Trophoblast cell (in vitro differentiated cells and primary cell): ENCODE data around the gene POMP.
A peak's percentile ranks its signal among the peaks of the same experiment; 100 is the strongest.

Experiments used
- DNase-seq, 2 donors: peaks; one replicate each; pipeline ENCODE4 v3.0.0-alpha.2; 2016
- H2AFZ ChIP-seq: 2 replicates; pipeline ENCODE4 v1.6.1; 2013; ENCODE audit warnings: low read length, moderate library complexity, mild to moderate bottlenecking; ENCODE audit not compliant: insufficient read depth, poor library complexity
- H2AK5ac ChIP-seq: 2 replicates; pipeline ENCODE4 v1.6.1; 2013; ENCODE audit warnings: mild to moderate bottlenecking, low read length
- H2BK120ac ChIP-seq: 2 replicates; pipeline ENCODE4 v1.6.1; 2013; ENCODE audit warnings: low read length, mild to moderate bottlenecking, moderate library complexity; ENCODE audit not compliant: insufficient read depth, poor library complexity
- H2BK12ac ChIP-seq: 2 replicates; pipeline ENCODE4 v1.6.1; 2013; ENCODE audit warnings: mild to moderate bottlenecking, low read length, moderate library complexity
- H2BK5ac ChIP-seq: 2 replicates; pipeline ENCODE4 v1.6.1; 2013; ENCODE audit warnings: low read length, low read depth, moderate library complexity, mild to moderate bottlenecking; ENCODE audit not compliant: poor library complexity
- H3K14ac ChIP-seq: 2 replicates; pipeline ENCODE4 v1.6.1; 2013; ENCODE audit warnings: mild to moderate bottlenecking, low read length
- H3K18ac ChIP-seq: 2 replicates; pipeline ENCODE4 v1.6.1; 2013; ENCODE audit warnings: mild to moderate bottlenecking, low read length
- H3K23ac ChIP-seq: 2 replicates; pipeline ENCODE4 v1.6.1; 2013; ENCODE audit warnings: low read length
- H3K27ac ChIP-seq: 2 replicates; pipeline ENCODE4 v1.5.1; 2013; ENCODE audit warnings: low read depth, mild to moderate bottlenecking, inconsistent platforms, low read length, moderate library complexity
- H3K27me3 ChIP-seq: 2 replicates; pipeline ENCODE4 v1.6.1; 2013; ENCODE audit warnings: inconsistent platforms, mild to moderate bottlenecking, low read length, moderate library complexity; ENCODE audit not compliant: insufficient read depth
- H3K36me3 ChIP-seq, 2 experiments: 1 replicate in 1 of 2; 2 replicates in 1 of 2; pipeline ENCODE4 v1.6.1; 2013; ENCODE audit warnings: low read length in 2 of 2, mild to moderate bottlenecking in 2 of 2, moderate library complexity in 1 of 2; ENCODE audit not compliant: insufficient read depth in 2 of 2, control insufficient read depth in 1 of 2
- H3K4ac ChIP-seq: 2 replicates; pipeline ENCODE4 v1.6.1; 2013; ENCODE audit warnings: low read depth, mild to moderate bottlenecking, low read length, moderate library complexity
- H3K4me1 ChIP-seq, 2 experiments: 1 replicate in 1 of 2; 2 replicates in 1 of 2; pipeline ENCODE4 v1.6.1; 2013; ENCODE audit warnings: low read length in 2 of 2, mild to moderate bottlenecking in 2 of 2, moderate library complexity in 1 of 2; ENCODE audit not compliant: insufficient read depth in 2 of 2, control insufficient read depth in 1 of 2
- H3K4me2 ChIP-seq: 2 replicates; pipeline ENCODE4 v1.6.1; 2013; ENCODE audit warnings: inconsistent platforms, mild to moderate bottlenecking, low read length, moderate library complexity
- H3K4me3 ChIP-seq: 2 replicates; pipeline ENCODE4 v1.5.1; 2013; ENCODE audit warnings: mild to moderate bottlenecking, low read depth, low read length, inconsistent platforms
- H3K79me1 ChIP-seq: one replicate; pipeline ENCODE4 v1.6.1; 2013; ENCODE audit warnings: low read length
- H3K79me2 ChIP-seq: 2 replicates; pipeline ENCODE4 v1.6.1; 2013; ENCODE audit warnings: low read length, mild to moderate bottlenecking; ENCODE audit not compliant: control insufficient read depth, insufficient read depth, poor library complexity
- H3K9ac ChIP-seq: 2 replicates; pipeline ENCODE4 v1.6.1; 2013; ENCODE audit warnings: mild to moderate bottlenecking, low read length
- H3K9me3 ChIP-seq: 2 replicates; pipeline ENCODE4 v1.6.1; 2013; ENCODE audit warnings: low read depth, mild to moderate bottlenecking, control low read depth, inconsistent platforms, low read length; ENCODE audit not compliant: insufficient read depth
- H4K12ac ChIP-seq: 2 replicates; pipeline ENCODE4 v1.6.1; 2013; ENCODE audit warnings: low read depth, mild to moderate bottlenecking, low read length, moderate library complexity
- H4K8ac ChIP-seq: 2 replicates; pipeline ENCODE4 v1.6.1; 2013; ENCODE audit warnings: low read depth, mild to moderate bottlenecking, low read length, moderate library complexity
- H4K91ac ChIP-seq: one replicate; pipeline ENCODE4 v1.6.1; 2013; ENCODE audit warnings: low read depth, mild to moderate bottlenecking, low read length, moderate library complexity
- WGBS: extraction: QIAGEN DNeasy Blood & Tissue Kit; methylation state at CpG from one replicate; pipeline ENCODE4 v1.1.7; 2013; ENCODE audit warnings: missing lambda C conversion rate; ENCODE audit not compliant: insufficient read length, insufficient coverage; ENCODE audit errors: extremely low coverage; 5-methylcytosine and 5-hydroxymethylcytosine counted together

The POMP gene

DNA sequence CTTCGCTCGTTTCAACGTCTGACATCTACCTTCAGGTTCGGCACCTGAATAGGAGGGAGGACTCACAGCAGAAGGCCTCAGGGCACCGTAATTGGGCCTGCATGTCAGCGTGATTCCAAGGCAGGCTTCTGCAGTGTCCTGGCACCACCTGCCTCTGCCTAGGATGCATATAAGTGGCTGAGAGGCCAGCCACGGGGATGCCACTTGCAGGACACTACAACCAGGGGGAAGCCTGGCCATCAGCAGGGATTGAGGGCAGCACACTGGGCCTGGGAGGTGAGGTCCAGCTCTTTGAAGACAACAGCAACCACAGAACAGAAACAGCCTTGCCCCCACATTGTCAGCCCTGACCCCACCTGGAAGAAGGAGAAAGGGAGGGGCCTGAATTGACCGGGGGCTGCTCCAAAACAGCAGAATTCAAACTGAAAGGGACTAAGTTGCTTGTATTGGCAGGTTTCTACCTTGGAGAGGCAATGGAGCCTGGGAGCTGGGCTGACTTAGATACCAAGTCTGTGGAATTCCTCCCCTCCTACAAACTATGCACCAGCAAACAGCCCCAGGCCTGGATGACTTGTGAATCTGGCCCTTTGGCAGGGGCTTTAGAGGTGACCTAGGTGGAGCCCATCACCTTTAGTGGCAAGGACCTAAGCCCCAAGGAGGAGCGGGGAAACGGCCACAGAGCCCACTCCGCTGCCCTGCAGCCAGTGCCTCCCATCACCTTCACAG, 34.1 kb upstream of the POMP start:
- no peak overlapping the region for H2AFZ ChIP-seq
- H4K91ac ChIP-seq: no peak overlapping the region
- H3K27ac ChIP-seq: no peak overlapping the region
- H4K12ac ChIP-seq: no peak overlapping the region
- H3K4me1 ChIP-seq: peaks cover 3 to 4% of the 10 kb centered on the region in 2 experiments
- H3K27me3 ChIP-seq: no peaks in the 10 kb centered on the region
- no peaks in the 10 kb centered on the region for H3K9me3 ChIP-seq
- H3K4me2 ChIP-seq: no peak overlapping the region
- H2BK12ac ChIP-seq: no peak overlapping the region
- H3K79me1 ChIP-seq: no peaks in the 10 kb centered on the region
- H3K14ac ChIP-seq: no peak overlapping the region
- H3K79me2 ChIP-seq: no peaks in the 10 kb centered on the region
- no peak overlapping the region for H3K4me3 ChIP-seq
- DNase-seq: peak in 1 of 2 donors; percentile 45
- H2BK5ac ChIP-seq: no peak overlapping the region
- WGBS: no CpG with 5 or more reads among the region's 11 CpGs
- H4K8ac ChIP-seq: no peak overlapping the region
- no peak overlapping the region for H3K9ac ChIP-seq
- no peaks in the 10 kb centered on the region for H3K36me3 ChIP-seq
- no peak overlapping the region for H2AK5ac ChIP-seq
- H2BK120ac ChIP-seq: no peak overlapping the region
- H3K23ac ChIP-seq: no peak overlapping the region
- no peak overlapping the region for H3K18ac ChIP-seq
- H3K4ac ChIP-seq: no peak overlapping the region

DNA sequence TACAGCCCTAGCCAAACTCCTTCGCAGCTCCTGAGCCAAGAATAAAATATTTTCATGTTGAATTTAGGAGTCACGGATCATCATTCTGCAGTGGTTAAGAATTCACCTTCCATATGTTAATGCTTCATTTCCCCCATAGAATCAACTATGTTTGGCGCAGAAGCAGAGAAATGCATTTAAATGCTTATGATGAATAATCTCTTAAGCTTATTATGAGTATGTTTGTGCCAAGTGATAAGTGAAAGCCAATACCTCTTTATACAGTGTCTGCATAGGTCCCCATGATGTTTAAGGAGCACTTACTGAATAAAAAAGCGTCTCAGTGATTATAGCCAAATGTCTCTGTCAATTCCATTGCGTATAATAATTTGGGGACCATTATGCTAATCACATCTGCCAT, 32.7 kb upstream of the POMP start:
- Histone ChIP-seq H2AK5ac (no peak overlapping the region), H3K4ac (no peak overlapping the region), H3K9me3 (no peaks in the 10 kb centered on the region), H2BK5ac (no peak overlapping the region), H3K9ac (no peak overlapping the region), H3K4me3 (no peak overlapping the region), H3K27ac (no peak overlapping the region), H3K36me3 (no peaks in the 10 kb centered on the region), H3K14ac (no peak overlapping the region), H4K8ac (no peak overlapping the region), H3K27me3 (no peaks in the 10 kb centered on the region), H4K91ac (no peak overlapping the region), H3K4me1 (peaks cover 3 to 4% of the 10 kb centered on the region in 2 experiments), H3K23ac (no peak overlapping the region), H3K79me1 (no peaks in the 10 kb centered on the region), H3K79me2 (no peaks in the 10 kb centered on the region), H2BK12ac (no peak overlapping the region), H2BK120ac (no peak overlapping the region), H3K18ac (no peak overlapping the region), H2AFZ (no peak overlapping the region), H3K4me2 (no peak overlapping the region), H4K12ac (no peak overlapping the region)
- WGBS: no CpG with 5 or more reads among the region's 5 CpGs
- DNase-seq: no peak

DNA sequence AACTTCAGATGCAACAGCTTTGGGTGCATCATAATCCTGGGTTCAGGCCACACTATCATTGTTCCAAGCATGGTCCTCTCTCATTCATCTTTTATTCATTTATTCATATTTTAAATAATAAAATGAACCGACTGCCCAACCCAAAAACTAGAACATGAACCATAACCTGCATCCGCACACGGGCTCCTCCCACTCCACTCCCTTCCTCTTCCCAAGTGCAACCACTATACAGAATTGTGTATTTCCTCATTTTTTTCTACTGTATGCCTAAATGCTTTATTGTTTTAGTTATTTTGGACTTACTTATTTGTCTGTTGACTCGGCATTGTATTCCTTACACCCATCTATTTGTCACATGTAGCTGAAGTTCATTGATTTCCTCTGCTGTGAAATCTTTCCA, 30.7 kb upstream of the POMP start:
- Histone ChIP-seq H3K4me1 (peaks cover 3 to 4% of the 10 kb centered on the region in 2 experiments), H3K14ac (no peak overlapping the region), H3K18ac (no peak overlapping the region), H3K4me3 (no peak overlapping the region), H3K79me2 (no peaks in the 10 kb centered on the region), H2BK12ac (no peak overlapping the region), H4K12ac (no peak overlapping the region), H3K4ac (no peak overlapping the region), H4K8ac (no peak overlapping the region), H3K36me3 (no peaks in the 10 kb centered on the region), H2AK5ac (no peak overlapping the region), H3K27ac (no peak overlapping the region), H2BK120ac (no peak overlapping the region), H2BK5ac (no peak overlapping the region), H3K79me1 (no peaks in the 10 kb centered on the region), H4K91ac (no peak overlapping the region), H3K9ac (no peak overlapping the region), H3K4me2 (no peak overlapping the region), H3K23ac (no peak overlapping the region), H3K27me3 (no peaks in the 10 kb centered on the region), H2AFZ (no peak overlapping the region), H3K9me3 (no peaks in the 10 kb centered on the region)
- WGBS: no CpG with 5 or more reads among the region's 4 CpGs
- no peak for DNase-seq

DNA sequence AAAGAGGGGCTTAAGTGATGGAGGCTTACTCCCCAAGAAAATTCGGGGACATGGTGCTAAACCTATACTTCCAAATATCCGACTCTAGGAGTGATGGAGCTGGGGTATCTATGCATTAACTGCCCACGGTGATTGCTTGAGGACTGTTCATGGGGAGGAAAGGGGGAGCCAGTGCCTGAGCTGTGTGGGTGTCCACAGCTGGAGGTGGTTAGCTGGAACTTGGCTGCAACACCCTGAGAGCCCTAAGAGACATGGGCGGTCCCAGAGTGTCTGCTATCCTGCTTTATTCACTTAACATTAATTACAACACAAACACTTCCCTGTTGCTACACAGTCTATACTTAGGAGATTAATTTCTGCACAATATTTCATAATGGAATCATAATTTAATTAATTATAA, 28.1 kb upstream of the POMP start:
- no peak overlapping the region for H2BK120ac ChIP-seq
- no peak for DNase-seq
- H3K79me1 ChIP-seq: no peaks in the 10 kb centered on the region
- no peaks in the 10 kb centered on the region for H3K36me3 ChIP-seq
- no peaks in the 10 kb centered on the region for H3K4me1 ChIP-seq
- no peak overlapping the region for H2BK5ac ChIP-seq
- H4K12ac ChIP-seq: no peak overlapping the region
- H2AK5ac ChIP-seq: no peak overlapping the region
- no peak overlapping the region for H2BK12ac ChIP-seq
- no peak overlapping the region for H4K91ac ChIP-seq
- no peaks in the 10 kb centered on the region for H3K27me3 ChIP-seq
- no peak overlapping the region for H3K4ac ChIP-seq
- H3K27ac ChIP-seq: no peak overlapping the region
- H3K79me2 ChIP-seq: no peaks in the 10 kb centered on the region
- H3K14ac ChIP-seq: no peak overlapping the region
- H3K4me2 ChIP-seq: no peak overlapping the region
- H3K23ac ChIP-seq: no peak overlapping the region
- H3K9ac ChIP-seq: no peak overlapping the region
- no CpG with 5 or more reads among the region's 4 CpGs for WGBS
- no peak overlapping the region for H3K18ac ChIP-seq
- H3K4me3 ChIP-seq: no peak overlapping the region
- no peak overlapping the region for H4K8ac ChIP-seq
- no peak overlapping the region for H2AFZ ChIP-seq
- H3K9me3 ChIP-seq: no peaks in the 10 kb centered on the region
